Upper lobe of left lung (tissue), 4 donors: ENCODE results near the gene CXCL14.

Experiments used
- CTCF ChIP-seq, 6 experiments: fragments of 450-650 bp in 4 of 6; fragments of 200-600 bp in 2 of 6; sonication (generic) in 2 of 6; IDR thresholded peaks; one replicate each; pipeline ENCODE4 v1.5.1; 2016 to 2019; ENCODE audit warnings: antibody characterized with exemption in 6 of 6
- EP300 ChIP-seq, 4 donors: sonication (generic); formaldehyde crosslinking; IDR thresholded peaks; one replicate each; pipeline ENCODE4 v1.5.1; 2017; ENCODE audit warnings: antibody characterized with exemption in 4 of 4, control low read depth in 2 of 4
- POLR2AphosphoS5 ChIP-seq, 2 donors: sonication (generic); formaldehyde crosslinking; IDR thresholded peaks; one replicate each; pipeline ENCODE4 v1.5.1; 2017; ENCODE audit warnings: antibody characterized with exemption in 2 of 2

- TF ChIP-seq POLR2AphosphoS5 (IDR thresholded peaks at IDR 0.05) (no peak), CTCF (IDR thresholded peaks at IDR 0.05) (no peak), EP300 (IDR thresholded peaks at IDR 0.05) (no peak)
Observed at GRCh38 chr5:135555530-135555929, 23.3 kb downstream of the CXCL14 start.
